Duodenal mucosa (tissue), 2 donors: ENCODE results near the gene RBM47.

Source experiments
- H3K27ac ChIP-seq: one replicate; pipeline ENCODE4 v1.7.0; 2013; ENCODE audit warnings: low read depth, low read length
- H3K27me3 ChIP-seq, 2 donors: one replicate each; pipeline ENCODE4 v1.7.0; 2013; ENCODE audit warnings: low read length in 2 of 2, control low read depth in 1 of 2; ENCODE audit not compliant: insufficient read depth in 2 of 2, control insufficient read depth in 1 of 2
- H3K36me3 ChIP-seq, 2 donors: one replicate each; pipeline ENCODE4 v1.7.0; 2013; ENCODE audit warnings: low read length in 2 of 2, control low read depth in 1 of 2; ENCODE audit not compliant: insufficient read depth in 2 of 2, control insufficient read depth in 1 of 2
- H3K4me1 ChIP-seq, 2 donors: one replicate each; pipeline ENCODE4 v1.7.0; 2013; ENCODE audit warnings: low read length in 2 of 2, control low read depth in 1 of 2; ENCODE audit not compliant: insufficient read depth in 2 of 2, control insufficient read depth in 1 of 2
- H3K4me3 ChIP-seq, 2 donors: one replicate each; pipeline ENCODE4 v1.7.0; 2013; ENCODE audit warnings: low read length in 2 of 2, low read depth in 1 of 2
- H3K9ac ChIP-seq, 2 donors: one replicate each; pipeline ENCODE4 v1.7.0; 2013; ENCODE audit warnings: low read length in 2 of 2, low read depth in 1 of 2
- H3K9me3 ChIP-seq, 2 donors: one replicate each; pipeline ENCODE4 v1.7.0; 2013; ENCODE audit warnings: low read length in 2 of 2, control low read depth in 1 of 2; ENCODE audit not compliant: control insufficient read depth in 1 of 2

Gene RBM47

DNA sequence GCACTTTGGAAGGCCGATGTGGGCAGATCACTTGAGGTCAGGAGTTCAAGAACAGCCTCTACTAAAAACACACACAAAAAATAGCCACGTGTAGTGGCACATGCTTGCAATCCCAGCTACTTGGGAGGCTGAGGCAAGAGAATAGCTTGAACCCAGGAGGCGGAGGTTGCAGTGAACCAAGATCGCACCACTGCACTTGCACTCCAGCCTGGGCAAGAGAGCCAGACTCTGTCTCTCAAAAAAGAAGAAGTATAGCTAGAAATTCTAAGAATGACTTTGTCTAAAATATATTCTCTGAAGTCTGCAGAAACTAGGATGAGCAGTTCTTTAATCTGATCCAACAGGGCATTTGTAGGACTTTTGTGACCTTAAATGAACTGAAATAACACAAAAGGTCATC, 17.4 kb downstream of the RBM47 start:
- Histone ChIP-seq H3K36me3 (no peaks in the 10 kb centered on the region), H3K9me3 (no peaks in the 10 kb centered on the region), H3K9ac (no peak overlapping the region), H3K27ac (no peak overlapping the region), H3K4me1 (no peaks in the 10 kb centered on the region), H3K27me3 (no peaks in the 10 kb centered on the region), H3K4me3 (no peak overlapping the region)

DNA sequence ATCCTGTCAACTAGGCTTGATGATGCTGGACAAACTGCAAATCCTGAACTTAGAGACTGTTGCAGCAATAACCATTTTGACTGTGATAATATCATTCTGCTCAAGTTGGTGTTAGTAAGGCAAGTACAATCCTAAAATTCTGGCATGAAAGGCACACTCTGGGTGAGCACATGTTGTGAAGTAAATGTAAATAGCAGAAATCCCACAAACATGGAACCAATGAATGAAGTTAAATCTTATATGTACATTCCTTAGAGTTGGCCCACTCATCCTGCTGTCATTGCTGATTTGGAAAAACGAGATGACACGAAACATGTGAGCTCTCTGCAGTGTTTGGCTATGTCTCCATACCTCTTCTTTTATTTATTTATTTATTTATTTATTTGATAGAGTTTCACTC, 21.0 kb downstream of the RBM47 start:
- Histone ChIP-seq H3K36me3 (no peaks in the 10 kb centered on the region), H3K4me1 (no peaks in the 10 kb centered on the region), H3K27ac (no peak overlapping the region), H3K27me3 (no peaks in the 10 kb centered on the region), H3K9me3 (no peaks in the 10 kb centered on the region), H3K9ac (no peak overlapping the region), H3K4me3 (no peak overlapping the region)

DNA sequence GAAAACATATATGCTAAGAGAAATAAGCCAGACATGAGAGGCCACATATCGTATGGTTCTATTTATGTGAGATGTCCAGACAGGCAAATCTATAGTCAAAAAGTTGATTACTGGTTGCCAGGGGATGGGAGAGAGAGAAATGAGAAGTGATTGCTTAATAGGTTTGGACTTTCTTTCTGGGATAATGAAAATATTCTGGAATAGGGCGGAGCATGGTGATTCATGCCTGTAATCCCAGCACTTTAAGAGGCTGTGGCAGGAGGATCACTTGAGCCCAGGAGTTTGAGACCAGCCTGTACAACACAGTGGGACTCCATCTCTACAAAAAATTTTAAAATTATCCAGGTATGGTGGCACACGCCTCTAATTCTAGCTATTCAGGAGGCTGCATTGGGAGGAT, 22.4 kb downstream of the RBM47 start:
- H3K4me3 ChIP-seq: no peak overlapping the region
- H3K27me3 ChIP-seq: no peaks in the 10 kb centered on the region
- H3K36me3 ChIP-seq: no peaks in the 10 kb centered on the region
- H3K27ac ChIP-seq: no peak overlapping the region
- H3K4me1 ChIP-seq: no peaks in the 10 kb centered on the region
- H3K9ac ChIP-seq: no peak overlapping the region
- no peaks in the 10 kb centered on the region for H3K9me3 ChIP-seq

DNA sequence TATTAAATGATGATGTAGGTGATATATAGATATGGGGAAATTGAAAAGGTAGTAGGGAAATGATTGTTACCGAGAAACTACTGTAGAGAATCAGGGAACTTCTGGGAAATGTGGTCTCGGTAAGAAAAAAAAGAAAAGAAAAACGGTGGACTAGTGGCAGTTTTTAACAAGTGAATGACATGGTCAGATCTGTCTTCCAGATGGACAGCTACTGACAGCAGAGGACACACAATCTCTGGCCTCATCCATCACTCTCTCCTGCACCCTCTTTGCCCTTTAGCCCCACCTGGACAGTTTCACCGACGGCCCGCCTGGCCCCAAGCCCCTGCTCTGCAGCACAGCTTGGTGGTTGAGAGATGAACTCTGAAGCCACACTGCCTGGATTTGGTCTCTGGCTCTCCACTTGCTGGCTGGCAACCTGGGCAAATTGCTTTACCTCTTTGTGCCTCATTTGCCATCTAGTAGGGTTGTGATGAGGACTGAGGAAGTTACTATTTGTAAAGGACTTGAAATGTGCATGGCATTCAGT, 23.4 kb downstream of the RBM47 start:
- H3K9me3 ChIP-seq: no peaks in the 10 kb centered on the region
- no peak overlapping the region for H3K27ac ChIP-seq
- H3K36me3 ChIP-seq: no peaks in the 10 kb centered on the region
- no peaks in the 10 kb centered on the region for H3K27me3 ChIP-seq
- no peak overlapping the region for H3K4me3 ChIP-seq
- no peak overlapping the region for H3K9ac ChIP-seq
- no peaks in the 10 kb centered on the region for H3K4me1 ChIP-seq

DNA sequence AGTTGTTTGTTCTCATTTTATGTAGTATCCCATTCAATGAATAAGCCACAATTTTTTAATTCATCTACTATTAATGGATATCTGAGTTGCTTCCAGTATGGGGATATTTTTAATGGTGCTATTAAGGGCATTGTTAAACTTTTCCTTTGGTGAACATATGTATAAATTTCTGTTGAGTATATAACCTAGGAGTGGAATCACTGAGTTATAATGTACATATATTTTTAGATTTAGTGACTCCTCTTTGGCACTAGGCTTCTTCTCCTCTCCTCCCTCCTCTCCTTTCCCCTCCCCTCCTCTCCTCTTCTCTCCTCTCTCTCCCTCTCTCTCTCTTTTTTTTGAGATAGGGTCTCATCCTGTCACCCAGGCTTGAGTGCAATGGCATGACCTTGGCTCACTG, 26.4 kb downstream of the RBM47 start:
- Histone ChIP-seq H3K27me3 (no peaks in the 10 kb centered on the region), H3K9ac (no peak overlapping the region), H3K27ac (no peak overlapping the region), H3K4me1 (no peaks in the 10 kb centered on the region), H3K36me3 (no peaks in the 10 kb centered on the region), H3K9me3 (no peaks in the 10 kb centered on the region), H3K4me3 (no peak overlapping the region)

DNA sequence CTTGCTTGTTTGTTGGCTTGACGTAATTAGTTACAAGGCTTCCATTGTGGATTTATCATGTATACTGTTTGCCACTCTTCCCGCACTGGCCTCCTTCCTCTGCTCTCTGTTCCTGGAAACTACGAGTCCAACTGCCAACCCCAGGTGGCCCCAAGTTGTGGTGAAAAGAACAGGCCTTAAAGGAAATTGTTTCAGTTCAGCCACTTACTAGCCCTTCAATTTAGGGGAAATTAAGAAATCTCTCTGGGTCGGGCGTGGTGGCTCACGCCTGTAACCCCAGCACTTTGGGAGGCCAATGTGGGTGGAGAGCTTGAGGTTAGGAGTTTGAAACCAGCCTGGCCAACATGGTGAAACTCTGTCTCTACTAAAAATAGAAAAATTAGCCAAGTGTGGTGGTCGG, 28.0 kb downstream of the RBM47 start:
- no peak overlapping the region for H3K4me3 ChIP-seq
- no peak overlapping the region for H3K27ac ChIP-seq
- no peaks in the 10 kb centered on the region for H3K36me3 ChIP-seq
- H3K27me3 ChIP-seq: no peaks in the 10 kb centered on the region
- no peaks in the 10 kb centered on the region for H3K9me3 ChIP-seq
- no peaks in the 10 kb centered on the region for H3K4me1 ChIP-seq
- H3K9ac ChIP-seq: no peak overlapping the region

DNA sequence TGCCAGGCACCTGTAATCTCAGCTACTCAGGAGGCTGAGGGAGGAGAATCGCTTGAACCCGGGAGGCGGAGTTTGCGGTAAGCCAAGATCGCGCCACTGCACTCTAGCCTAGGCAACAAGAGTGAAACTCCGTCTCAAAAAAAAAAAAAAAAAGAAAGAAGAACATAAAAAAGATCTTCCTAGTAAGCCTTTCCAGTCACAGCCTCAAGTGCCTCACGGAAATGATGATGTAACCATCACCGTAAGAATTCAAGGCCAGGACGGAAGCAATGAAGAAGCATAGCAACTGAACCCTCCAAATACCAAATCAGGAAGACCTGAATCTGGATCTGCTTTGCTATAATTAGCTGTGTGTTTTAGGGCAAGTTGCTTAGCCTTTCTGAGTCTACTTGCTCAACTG, 28.8 kb downstream of the RBM47 start:
- Histone ChIP-seq H3K4me1 (no peaks in the 10 kb centered on the region), H3K27me3 (no peaks in the 10 kb centered on the region), H3K4me3 (no peak overlapping the region), H3K9me3 (no peaks in the 10 kb centered on the region), H3K27ac (no peak overlapping the region), H3K9ac (no peak overlapping the region), H3K36me3 (no peaks in the 10 kb centered on the region)

DNA sequence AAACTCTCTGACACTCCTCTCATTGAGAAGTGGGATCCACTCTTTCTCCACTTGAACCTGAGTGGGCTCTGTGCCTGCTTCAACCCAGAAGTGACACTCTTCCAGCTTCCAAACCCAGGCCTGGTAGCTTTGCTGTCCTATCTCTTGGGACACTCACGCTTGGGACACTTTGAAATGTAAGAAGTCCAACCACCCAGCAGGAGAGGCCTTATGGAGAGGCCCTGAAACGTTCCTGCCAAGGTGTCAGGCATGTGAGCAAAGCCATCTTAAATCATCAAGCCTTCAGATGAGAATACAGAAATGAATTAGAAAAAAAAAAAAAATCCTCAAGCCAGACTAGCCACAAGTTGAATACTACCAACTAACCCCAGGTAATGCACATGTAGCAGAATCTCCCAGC, 30.2 kb downstream of the RBM47 start:
- H3K27ac ChIP-seq: no peak overlapping the region
- H3K4me3 ChIP-seq: no peak overlapping the region
- no peaks in the 10 kb centered on the region for H3K27me3 ChIP-seq
- no peak overlapping the region for H3K9ac ChIP-seq
- H3K9me3 ChIP-seq: no peaks in the 10 kb centered on the region
- no peaks in the 10 kb centered on the region for H3K36me3 ChIP-seq
- no peaks in the 10 kb centered on the region for H3K4me1 ChIP-seq

DNA sequence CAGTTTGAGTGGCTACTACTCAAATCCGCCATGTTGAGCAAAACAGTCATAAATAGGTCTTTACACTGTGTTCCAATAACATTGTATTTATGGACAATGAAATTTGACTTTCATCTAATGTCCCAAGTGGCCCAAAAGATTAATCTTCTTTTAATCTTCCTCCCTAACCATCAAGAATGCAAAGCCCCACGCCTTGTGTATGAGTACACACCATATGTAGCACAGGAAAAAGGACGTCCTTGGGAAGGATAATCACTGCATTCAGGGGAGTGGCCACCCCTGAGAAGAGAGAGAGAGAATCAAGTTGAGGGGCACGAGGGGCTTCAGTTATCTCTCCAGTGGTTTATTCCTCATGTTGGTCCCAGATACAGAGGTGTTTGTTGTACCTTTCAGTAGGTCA, 33.1 kb downstream of the RBM47 start:
- H3K9ac ChIP-seq: no peak overlapping the region
- no peak overlapping the region for H3K27ac ChIP-seq
- H3K9me3 ChIP-seq: no peaks in the 10 kb centered on the region
- no peaks in the 10 kb centered on the region for H3K27me3 ChIP-seq
- no peaks in the 10 kb centered on the region for H3K36me3 ChIP-seq
- H3K4me1 ChIP-seq: no peaks in the 10 kb centered on the region
- no peak overlapping the region for H3K4me3 ChIP-seq

DNA sequence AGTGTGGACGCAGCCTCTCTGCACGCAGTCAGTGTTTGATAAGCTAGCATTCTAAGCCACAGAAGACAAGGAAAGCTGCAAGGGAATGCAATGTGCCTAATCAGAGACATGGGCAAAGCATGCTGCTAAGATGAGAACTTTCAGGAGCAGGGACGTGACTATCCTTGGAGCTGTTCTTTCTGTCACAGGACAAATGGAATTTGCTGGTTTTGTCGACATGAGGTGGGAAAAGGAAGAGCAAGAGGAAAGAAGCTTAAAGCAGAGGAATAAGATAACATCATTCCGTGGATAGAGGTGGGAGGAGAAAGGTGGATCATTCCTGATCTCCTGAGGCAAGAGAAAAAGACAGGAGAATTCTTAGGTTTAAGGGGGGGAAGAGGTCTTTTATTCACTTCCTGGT, 33.7 kb downstream of the RBM47 start:
- H3K27me3 ChIP-seq: no peaks in the 10 kb centered on the region
- no peak overlapping the region for H3K4me3 ChIP-seq
- H3K36me3 ChIP-seq: no peaks in the 10 kb centered on the region
- no peaks in the 10 kb centered on the region for H3K9me3 ChIP-seq
- no peaks in the 10 kb centered on the region for H3K4me1 ChIP-seq
- no peak overlapping the region for H3K27ac ChIP-seq
- H3K9ac ChIP-seq: no peak overlapping the region
